ENCODE results near the gene RBMS1.

Gene RBMS1

DNA sequence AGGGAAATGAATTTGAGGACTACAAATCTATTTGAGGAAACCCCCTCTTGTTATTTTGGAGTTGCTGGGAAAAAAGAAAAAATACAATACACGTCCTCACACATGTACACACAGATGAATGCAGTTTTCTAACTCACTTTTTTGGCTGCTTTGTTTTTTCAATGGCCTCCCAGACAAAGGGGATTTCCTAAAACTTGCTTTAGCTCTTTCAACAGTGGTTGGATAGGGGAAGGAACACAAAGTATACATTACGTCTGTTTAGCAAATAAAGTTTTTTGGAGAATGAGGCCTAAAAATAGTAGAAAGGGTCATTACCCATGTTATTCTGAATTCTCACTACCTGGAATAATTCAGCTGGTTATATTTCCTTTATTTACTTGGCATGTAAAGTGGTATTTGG lies 168.2 kb downstream of the RBMS1 start:
- no peak for DNase-seq

DNA sequence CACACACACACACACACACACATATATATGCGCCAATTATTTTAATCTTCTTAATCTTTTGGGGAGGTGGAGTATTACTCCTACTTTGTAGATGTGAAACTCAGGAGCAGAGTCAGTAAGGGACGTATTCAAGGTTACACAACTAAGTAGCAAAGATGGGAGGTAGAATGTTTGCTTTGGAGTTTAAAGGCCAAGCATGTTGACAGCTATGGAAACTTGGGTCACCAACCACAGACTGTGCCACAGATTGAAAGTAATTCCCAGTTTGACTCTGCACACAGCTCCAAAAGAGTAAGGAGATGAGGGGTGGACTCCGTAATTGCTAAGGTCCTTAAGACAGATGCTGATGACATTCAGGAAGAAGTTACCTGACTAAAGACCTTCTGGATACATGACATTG lies 168.7 kb downstream of the RBMS1 start:
- no peak for DNase-seq

DNA sequence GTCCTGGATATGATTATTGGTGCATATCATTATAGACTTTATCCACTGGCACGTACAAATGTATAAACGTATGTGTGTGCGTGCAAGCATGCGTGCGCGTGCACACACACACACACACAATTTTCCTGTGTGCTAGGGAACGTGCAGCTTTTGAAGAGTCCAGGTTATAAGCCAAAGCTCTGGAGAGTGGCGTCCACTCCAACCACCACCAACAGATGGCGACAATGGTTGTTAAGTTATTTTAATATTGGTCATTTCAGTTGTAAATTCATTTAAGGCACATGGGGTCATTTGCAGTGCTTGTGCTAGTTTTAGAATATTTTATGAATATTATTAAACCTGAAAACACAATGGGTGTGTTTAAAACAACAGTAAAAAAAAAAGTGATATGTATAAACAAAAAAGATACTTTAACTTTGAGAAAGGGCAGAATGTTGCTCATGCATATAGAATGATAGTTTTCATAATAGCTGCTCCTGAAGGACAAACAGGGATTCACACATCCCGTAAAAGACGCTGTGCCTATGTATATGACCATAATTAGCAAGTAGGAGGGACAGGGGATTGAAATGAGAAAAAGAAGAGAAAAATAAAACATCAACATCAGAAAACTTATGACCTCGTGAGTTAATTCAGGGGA lies 169.3 kb downstream of the RBMS1 start:
- peak; percentile 61 for DNase-seq

DNA sequence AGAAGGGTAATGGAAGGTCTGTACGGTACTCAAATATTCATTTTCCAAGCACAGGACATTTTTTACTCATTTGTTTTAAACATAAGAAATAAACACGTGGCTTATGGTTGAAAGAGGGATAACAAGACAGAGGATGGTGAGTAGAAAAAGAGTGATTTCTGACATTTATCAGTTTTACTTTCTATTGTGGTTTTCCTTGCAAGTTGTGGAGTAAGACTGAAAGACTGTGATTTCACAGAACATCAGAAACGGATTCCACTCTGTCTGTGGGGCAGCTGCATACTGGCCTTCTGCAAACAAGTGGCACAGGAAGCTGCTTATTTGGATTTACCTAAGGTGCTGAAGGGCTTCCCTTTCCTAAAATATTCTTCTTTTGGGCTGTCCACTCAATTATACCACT lies 171.3 kb downstream of the RBMS1 start:
- no peak for DNase-seq

DNA sequence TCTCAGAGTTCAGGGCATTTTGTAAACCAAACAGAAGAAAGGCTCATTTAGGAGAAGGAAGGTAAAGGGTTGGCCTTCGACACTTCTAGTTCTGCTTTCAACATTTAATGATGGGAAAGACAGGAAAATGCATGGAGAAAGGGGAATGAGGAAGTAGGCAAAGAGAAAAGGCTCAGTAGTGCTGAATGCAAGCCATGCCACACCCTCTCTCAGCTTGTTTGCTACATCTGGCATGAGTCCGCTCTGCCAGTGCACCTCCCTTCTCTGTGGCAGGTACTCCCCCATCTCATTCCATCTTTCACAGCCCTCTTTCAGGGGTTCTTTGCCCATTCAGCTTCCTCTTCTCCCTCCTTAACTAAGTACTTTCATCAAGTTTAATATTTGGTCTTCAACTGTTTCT lies 172.6 kb downstream of the RBMS1 start:
- DNase-seq: no peak

DNA sequence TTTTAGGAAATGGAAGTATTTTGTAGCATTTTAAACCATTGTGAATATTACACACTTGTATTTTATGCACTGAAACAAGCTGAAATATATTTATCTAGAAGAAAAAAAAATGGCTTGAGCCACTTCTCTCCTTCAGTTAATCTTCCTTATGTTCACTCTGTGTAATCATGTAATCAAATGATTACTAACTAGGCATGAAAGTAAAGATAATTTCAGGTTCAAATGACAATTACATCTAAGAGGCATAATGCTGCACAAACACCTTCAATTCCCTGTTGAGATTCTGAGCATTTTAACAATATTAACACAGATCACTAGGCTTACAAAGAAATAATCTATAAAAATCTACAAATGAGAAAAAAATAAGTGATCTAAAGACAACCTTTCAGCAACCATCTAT lies 173.9 kb downstream of the RBMS1 start:
- DNase-seq: no peak

DNA sequence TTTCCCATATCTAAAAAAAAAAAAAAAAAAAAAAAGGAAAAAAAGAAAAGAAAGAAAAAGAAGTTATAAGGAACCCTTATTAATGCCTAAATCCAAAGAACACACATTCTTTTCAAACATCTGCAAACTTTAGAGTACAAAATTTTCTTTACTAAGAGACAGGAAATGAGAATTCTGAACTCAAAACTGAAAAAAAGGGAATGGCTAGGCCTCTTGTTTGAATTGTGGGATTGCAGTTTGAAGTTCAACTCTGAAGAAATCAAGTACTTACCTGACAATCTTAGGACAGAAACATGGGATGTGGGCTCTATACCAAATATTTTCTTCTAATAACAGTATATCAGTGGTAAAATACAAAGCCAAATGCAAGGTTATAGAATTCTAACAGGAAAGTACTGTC lies 175.4 kb downstream of the RBMS1 start:
- no peak for DNase-seq

DNA sequence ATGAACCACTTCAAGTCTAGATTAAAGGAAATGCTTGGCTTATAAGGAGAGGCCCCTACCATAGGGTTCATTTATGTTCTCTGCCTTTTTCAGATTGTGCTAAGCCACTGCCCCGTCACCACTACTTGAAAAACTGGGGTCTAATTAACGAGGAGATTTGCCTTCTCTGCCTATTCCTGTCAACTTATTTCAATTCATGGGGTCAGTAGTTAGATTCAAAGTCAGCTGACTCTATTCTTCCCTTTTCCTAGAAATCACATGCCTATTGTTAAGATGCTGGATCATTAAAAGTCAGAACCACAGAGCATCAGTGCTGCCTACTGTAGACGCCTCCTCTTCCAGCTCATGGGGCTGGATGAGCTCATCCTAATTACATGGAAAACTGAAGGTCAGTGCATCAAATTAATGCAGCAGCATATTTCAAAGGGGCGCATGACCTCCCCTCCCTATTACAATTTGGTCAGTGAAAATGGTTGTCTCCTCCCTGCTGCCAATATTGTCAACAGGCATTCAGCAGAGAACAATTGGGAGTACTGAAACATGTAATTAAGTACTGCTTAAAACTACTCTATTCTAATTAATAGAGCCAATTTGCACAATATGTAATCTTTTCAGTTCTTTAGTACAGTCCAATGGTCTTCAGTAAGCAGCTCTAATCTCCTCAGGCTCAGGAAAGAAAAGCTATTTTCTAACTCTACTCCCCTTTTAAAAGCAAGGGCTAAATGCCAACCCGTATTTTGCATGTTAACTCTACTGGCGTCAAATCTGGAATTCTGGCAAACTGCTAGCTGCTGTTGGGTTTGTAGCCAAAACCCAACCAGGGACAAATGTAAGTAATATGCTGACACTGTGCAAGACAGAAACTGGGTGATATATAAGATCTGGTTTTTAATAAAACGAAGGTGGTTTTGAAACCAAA lies 176.2 kb downstream of the RBMS1 start:
- no peak for DNase-seq

DNA sequence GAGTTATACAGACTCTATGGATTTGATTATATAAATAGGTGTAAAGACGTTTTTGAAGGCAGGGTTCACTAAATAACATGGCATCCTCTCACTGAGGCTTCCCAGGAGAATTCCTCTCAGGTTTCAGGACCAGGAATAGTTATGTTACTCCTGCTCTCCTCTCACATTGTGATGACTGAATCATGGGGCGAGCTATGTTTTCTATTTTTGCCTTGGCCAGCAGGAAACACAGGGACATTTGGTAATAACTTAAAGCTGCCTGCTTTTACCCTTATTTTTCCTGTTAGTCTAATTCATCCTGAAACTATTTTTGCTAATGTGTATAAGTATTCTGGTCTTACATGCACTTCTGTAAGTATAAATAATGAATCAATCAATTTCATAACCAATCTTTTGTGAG lies 178.3 kb downstream of the RBMS1 start:
- DNase-seq: no peak

DNA sequence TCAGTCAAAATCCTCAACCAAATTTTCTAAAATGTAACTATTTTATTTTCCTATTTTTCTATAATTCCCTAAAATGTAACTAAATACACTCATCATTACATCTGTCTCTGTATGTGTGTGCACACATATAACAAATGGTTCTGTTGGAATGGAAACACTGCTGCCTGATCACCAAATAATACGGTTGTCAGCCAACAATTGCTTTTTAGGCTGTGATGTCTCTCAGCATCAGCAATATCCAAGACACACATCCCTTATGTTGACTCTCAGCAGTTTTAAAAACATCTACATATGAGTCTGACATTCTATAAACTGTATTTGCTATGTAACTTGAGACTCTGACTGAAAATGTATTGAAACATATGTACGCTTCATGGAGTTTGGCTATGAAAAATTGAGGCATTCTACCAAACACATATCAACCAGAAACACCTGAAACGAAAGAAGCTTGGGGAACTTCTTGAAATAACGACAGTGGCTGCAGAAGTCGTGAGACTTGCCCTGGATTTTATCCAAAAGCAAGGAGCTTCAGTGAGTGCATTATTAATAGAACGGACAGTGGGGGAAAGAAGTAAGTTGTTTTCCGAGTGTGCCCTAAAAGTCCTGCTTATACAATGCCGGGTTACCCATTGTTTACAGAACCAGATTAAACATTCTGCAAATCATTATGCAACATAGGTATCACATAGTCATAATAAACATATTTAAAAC lies 183.3 kb downstream of the RBMS1 start:
- DNase-seq: no peak

DNA sequence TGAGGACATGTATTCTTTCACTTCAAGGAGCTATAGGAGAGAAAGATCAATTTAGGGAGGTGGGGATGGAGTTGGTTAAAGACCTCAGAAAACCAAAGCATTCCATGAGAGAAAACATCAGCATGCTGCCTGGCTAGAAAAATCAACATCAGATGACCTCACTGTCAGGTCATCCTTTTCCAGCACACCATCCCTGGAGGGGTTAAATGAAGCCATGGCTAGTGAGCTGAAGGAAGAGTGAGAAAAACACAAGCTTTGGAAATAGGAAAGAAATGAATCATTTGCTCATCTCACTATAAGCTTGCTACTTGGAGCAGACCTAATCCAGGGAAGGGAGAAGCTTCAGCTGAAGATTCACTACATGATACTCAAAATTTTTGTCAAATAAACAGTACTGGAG lies 184.0 kb downstream of the RBMS1 start:
- DNase-seq: no peak

DNA sequence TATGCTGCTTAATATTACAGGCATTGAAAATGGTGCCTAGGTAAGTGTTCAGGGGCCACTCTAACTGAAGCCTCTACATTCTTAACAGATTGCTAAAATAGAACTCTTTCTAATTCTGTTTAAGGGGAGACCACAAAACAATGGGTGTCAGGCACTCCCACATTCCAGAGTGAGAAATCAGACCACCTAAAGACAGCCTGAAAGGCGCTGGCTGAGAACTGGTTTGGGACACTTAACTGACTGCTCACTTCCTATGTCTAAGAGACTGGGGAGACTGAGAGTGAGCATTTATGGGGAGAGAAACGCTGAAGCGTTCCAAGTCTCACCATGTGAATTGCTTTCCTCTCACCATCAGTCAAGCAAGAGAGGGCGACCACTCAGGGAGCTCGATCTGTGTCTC lies 184.7 kb downstream of the RBMS1 start:
- no peak for DNase-seq

DNA sequence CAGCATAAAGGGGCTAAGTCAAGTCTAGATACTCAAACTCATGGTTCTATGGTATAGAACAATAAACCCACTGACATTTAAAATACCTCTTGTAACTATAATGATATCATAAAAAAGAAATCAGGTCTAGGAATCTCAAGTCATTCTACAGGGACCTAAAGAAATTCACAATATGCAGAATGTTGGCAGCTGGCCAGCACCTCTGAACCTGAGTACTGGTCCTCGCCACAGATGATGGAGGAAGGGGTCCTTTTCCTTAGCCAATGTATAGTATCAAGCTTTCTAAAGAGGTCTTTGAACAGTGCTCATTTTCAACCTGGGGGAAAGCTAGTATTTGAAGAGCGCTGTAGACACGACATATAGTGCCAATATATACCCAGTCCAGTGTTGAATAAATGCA lies 185.1 kb downstream of the RBMS1 start:
- DNase-seq: no peak

DNA sequence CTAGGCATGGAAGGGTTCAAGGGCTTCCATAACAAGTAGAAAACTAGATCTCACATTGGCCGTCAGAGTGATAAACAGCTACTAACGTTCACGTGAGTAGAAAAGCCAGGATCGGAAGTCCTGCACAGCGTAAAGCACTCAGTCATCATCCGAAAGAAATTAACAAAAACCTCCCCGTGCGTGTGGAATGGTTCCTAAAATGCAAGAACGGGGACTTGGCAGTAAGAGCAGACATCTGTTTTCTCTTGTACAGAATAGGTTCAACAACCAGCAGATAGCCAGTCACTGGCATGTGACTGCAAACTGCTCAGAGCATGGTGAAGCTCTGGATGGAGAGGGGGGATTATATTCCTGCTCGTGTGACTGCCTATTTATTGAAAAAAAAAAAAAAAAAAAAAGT lies 186.6 kb downstream of the RBMS1 start:
- no peak for DNase-seq

DNA sequence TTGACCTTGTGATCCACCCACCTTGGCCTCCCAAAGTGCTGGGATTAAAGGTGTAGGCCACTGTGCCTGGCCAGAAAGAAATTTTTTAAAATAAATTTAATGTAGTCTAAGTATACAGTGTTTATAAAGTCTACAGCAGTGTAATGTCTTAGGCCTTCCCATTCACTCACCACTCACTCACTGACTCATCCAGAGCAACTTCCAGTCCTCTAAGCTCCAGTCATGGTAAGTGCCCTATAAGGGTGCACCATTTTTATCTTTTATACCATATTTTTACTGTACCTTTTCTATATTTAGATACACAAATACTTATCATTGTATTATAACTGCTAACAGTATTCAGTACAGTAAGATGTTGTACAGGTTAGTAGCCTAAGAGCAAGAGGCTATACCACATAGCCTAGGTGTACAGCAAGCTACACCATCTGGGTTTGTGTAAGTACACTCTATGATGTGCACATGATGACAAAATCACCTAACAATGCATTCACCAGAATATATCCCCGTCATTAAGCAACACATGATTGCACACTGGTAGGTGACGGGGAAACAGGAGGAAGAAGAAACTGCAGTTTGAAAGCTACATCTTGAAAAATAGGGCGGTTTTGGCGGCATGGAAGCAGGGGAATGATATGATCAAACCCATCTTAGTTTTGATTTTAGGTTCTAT lies 188.4 kb downstream of the RBMS1 start:
- no peak for DNase-seq

DNA sequence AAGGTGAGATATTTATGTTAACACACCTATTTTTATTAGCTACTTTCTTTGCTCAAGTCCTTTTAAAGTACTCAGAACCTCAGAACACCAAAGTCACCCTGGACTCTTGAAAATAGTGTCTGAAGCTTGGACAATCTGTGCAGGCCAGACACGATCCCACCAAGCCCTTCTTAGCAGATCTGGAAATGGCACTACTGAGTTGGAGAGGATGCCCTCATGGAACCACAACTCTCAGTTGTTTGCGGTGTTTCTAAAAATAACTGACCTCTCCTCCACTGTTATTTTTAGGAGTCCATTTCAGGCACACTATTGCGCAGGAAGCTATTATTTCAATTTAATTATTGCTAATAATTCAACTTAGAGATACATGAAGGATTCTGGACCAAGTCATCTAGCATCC lies 190.1 kb downstream of the RBMS1 start:
- no peak for DNase-seq

DNA sequence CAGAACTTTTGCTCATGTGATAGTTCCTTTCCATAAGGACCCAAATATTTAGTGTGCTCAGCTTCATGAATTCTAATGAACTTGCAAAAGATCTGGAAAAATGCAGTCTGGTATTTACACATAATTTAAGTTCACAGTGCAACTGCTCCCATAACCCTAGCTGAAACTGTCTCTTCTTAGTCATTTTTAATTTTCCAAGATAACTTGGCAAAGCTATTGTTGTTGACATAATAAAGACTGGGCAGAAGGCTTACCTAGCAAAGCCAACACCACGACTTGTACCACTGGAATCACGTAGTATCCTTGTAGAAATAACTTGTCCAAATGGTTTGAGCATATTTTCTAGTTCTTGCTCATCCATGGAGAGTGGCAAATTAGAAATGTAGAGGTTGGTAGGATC lies 190.5 kb downstream of the RBMS1 start:
- no peak for DNase-seq

DNA sequence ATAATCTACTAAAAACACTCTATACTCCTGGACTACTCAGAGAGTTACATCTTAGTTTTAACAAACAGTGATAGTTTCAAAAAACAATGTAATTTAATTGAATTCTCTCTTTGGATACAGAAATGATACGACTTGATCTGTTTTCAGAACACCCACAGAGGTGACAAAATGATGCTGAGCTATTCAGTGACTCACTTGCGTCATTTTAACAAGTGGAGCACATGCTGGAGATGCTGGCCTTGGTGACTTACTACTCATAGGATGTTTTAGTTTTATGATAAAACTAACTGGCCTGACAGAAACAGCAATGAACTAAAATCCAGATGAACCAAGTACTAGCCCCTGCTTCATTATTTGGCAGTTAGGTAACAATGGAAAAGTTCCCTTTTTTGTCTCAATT lies 192.2 kb downstream of the RBMS1 start:
- no peak for DNase-seq

DNA sequence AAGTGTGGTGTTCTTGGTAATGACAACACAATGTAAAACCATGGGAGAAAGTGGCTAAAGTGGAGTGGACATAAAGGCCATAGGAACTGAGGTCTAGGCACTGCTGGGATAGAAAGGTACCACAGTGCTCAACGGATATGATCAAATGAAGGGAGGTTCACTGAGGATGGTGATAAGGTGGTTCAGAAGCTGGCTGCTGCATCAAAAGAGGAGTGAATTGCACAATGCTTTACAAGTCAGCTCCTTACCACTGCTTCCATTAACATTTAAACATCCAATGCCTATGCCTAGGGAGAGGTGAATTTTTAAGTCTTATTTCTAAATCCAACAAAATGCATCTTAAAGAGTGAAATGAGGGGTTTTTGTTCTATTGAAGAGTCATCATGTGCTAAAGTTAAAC lies 193.4 kb downstream of the RBMS1 start:
- DNase-seq: no peak

DNA sequence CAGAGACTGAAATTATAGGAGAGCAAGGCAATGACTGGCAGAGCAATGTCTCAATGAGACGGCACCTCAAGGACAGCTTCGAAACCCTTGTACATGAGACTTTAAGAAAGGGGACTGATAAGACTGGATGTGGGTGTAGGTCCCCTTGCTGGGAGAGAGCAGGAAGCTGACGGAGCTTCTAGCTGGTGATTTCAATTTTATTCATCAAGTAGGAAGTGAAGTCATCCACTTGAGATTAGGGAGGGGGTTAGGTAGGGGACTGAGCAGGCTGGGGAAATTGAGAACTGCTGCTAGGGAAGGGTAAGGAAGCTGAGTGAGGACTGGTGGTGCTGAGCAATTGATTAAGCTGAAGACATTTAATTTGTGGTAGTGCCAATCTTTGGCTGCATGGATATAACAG lies 194.1 kb downstream of the RBMS1 start:
- DNase-seq: no peak

DNA sequence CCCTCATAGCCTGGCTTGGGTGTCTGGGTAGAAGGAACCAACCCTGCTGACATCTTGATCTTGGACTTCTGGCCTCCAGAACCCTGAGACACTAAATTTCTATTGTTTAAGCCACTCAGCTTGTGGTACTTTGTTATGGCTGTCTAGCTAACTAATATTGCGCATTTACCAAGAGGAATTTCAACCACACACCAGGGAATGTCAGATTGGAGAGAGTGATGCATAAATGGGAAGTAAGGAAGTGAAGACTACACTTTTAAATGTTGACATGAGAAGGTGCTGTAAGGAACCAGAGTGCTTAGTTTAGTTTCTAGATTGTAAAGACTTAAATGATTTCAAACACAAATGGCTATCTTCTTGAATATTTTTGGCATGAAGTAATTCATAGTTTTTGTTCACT lies 194.6 kb downstream of the RBMS1 start:
- no peak for DNase-seq

DNA sequence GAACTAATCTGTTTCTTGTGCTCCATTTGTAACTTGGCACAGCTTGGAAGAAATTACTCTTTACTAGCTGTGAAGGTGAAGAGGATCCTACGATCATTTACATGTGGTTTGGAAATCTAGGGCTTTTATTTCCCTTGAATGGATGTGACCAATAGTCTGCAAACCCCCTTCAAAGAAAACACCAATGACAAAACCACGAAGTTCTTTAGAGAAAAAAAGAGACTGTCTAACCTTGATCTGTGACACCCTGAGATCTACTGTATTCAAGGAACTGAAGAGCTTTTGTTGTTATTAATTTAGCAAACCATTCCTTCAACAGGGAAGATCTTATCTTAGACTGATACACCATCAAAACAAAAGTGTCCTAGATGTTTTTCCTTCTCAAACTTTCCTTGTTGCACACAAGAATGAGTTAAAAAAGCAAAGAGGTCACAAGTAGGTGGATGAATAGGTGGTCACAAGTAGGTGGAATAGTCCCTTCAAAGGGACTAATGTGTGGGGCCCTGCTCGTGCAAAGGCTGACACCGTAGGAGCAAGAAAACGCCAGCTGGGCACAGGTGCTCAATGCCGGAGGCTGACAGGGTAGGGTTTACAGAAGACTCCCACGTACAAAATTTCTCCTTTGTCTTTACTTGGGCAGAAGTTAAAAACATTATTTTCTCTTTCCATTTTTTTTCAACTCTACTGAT lies 197.9 kb downstream of the RBMS1 start:
- no peak for DNase-seq

DNA sequence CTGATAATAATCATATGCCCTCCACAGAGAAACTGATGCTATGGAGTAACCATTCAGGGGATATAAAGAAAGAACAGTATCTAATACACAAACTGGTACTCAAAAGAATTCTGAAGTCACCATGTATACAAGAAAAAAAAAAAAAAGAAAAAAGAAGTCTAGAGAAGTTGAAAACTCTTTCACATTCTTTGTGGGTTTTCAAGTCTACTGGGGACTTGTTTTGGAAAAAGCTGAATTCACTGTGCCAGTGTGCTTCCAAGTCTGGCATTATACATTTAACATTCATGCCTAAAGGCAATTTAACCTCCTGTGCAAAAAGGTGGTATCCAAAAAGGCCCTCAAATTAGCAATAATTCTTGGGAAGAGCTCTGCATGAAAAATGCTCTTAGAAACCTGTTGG lies 198.7 kb downstream of the RBMS1 start:
- no peak for DNase-seq
